A673 (cell line): Measurements from ENCODE around the gene S100A16. TPM values are rescaled to one million over a fixed set of nuclear protein-coding genes. Genes with fewer than 3 reads are reported as not detected.

Experiments used
- BruUV-seq: library from RNA; stranded (reverse); fragments of 400-500 nt; replicated peaks from 2 replicates; lab custom pipeline; 2021; lab: Mats Ljungman, UMichigan
- CTCF ChIA-PET: fragments of 300-600 bp; sonication (Branson Sonifier 250); formaldehyde crosslinking; loops from one replicate; lab custom pipeline; 2022; ENCODE audit warnings: antibody characterized with exemption; lab: Charles Lee
- POLR2A ChIA-PET: fragments of 300-600 bp; sonication (Branson Sonifier 250); formaldehyde crosslinking; loops from one replicate; lab custom pipeline; 2022; ENCODE audit warnings: antibody characterized with exemption; ENCODE audit not compliant: low non-redundant PET; lab: Charles Lee
- DNase-seq: peaks from one replicate; pipeline ENCODE4 v3.0.0-alpha.2; 2015; ENCODE audit warnings: low spot score
- H3K27ac ChIP-seq: fragments of 200-600 bp; sonication (generic); 2 replicates; pipeline ENCODE4 v1.5.1; 2016; ENCODE audit warnings: mixed run types, low read depth, mild to moderate bottlenecking, mixed read lengths, antibody characterized with exemption, low read length; ENCODE audit not compliant: poor library complexity, severe bottlenecking
- H3K27me3 ChIP-seq: fragments of 200-600 bp; sonication (generic); replicated peaks from 2 replicates; pipeline ENCODE4 v1.6.1; 2017; ENCODE audit warnings: mixed run types, low read depth, mild to moderate bottlenecking, mixed read lengths, antibody characterized with exemption, low read length; ENCODE audit not compliant: insufficient read depth, poor library complexity
- H3K36me3 ChIP-seq: fragments of 200-600 bp; sonication (generic); 2 replicates; pipeline ENCODE4 v1.6.1; 2016; ENCODE audit warnings: mixed run types, mild to moderate bottlenecking, mixed read lengths, antibody characterized with exemption, low read length; ENCODE audit not compliant: insufficient read depth, poor library complexity, severe bottlenecking
- H3K4me1 ChIP-seq: fragments of 200-600 bp; sonication (generic); 2 replicates; pipeline ENCODE4 v1.6.1; 2017; ENCODE audit warnings: mixed run types, mild to moderate bottlenecking, mixed read lengths, antibody characterized with exemption, low read length; ENCODE audit not compliant: insufficient read depth, poor library complexity, severe bottlenecking
- H3K4me3 ChIP-seq: fragments of 200-600 bp; sonication (generic); 2 replicates; pipeline ENCODE4 v1.5.1; 2016; ENCODE audit warnings: low read depth, mixed run types, mild to moderate bottlenecking, mixed read lengths, low read length; ENCODE audit not compliant: poor library complexity, severe bottlenecking
- H3K9me3 ChIP-seq: fragments of 200-600 bp; sonication (generic); 2 replicates; pipeline ENCODE4 v1.6.1; 2016; ENCODE audit warnings: mixed run types, low read depth, mild to moderate bottlenecking, mixed read lengths, antibody characterized with exemption, low read length; ENCODE audit not compliant: poor library complexity, severe bottlenecking
- CTCF ChIP-seq: fragments of 300-800, 200-600 bp; sonication (generic); conservative IDR thresholded peaks from 2 replicates; pipeline ENCODE4 v1.5.1; 2017; ENCODE audit warnings: low read depth, mild to moderate bottlenecking, antibody characterized with exemption, low read length, moderate library complexity, mixed read lengths
- EZH2 ChIP-seq: fragments of 200-600 bp; sonication (generic); IDR thresholded peaks from 2 replicates; pipeline ENCODE4 v1.6.1; 2017; ENCODE audit warnings: borderline replicate concordance, low read depth, mild to moderate bottlenecking, mixed read lengths, antibody characterized with exemption, low read length; ENCODE audit not compliant: poor library complexity, severe bottlenecking
- intact Hi-C: fragments of 100-400 bp; cut with micrococcal nuclease; formaldehyde crosslinking; loops from one replicate; pipeline ENCODE4 v1.10.0; 2022; ENCODE audit not compliant: unreplicated experiment
- total RNA-seq: library from RNA; stranded (reverse); gene quantifications from 2 replicates; pipeline ENCODE4 v1.2.3, GENCODE V29; 2021

Gene S100A16
- total RNA-seq, 1 experiment from 2014 or later, result 0.43 TPM

- Histone ChIP-seq H3K4me3 (no peak overlapping the region), H3K27ac (no peak overlapping the region), H3K27me3 (no peaks in the 10 kb centered on the region), H3K9me3 (no peaks in the 10 kb centered on the region), H3K36me3 (no peaks in the 10 kb centered on the region), H3K4me1 (peaks cover 13% of the 10 kb centered on the region)
- TF ChIP-seq EZH2 (no peak), CTCF (no peak)
- no peak for DNase-seq
- intact Hi-C loops, result no loop called here
- ChIA-PET POLR2A (interaction anchor here (0.6 kb wide), 1 partner anchor 16 kb away, joined by 3 read pairs; no protein-coding TSS in a partner anchor), CTCF (no interaction called here)
- no TSS peak for BruUV-seq
These were observed 42.4 kb upstream of the S100A16 start for GRCh38 chr1:153655333-153655732.

GRCh38 chr1:153652805-153653500, 40.0 kb upstream of the S100A16 start:
- Histone ChIP-seq H3K27ac (no peak overlapping the region), H3K4me1 (peaks cover under 1% of the 10 kb centered on the region), H3K36me3 (no peaks in the 10 kb centered on the region), H3K27me3 (no peaks in the 10 kb centered on the region), H3K9me3 (no peaks in the 10 kb centered on the region), H3K4me3 (no peak overlapping the region)
- ChIA-PET CTCF (no interaction called here), POLR2A (no interaction called here)
- TF ChIP-seq EZH2 (no peak), CTCF (no peak)
- BruUV-seq, result no TSS peak
- DNase-seq, result no peak
- intact Hi-C loops, result no loop called here

GRCh38 chr1:153651771-153652170, 38.8 kb upstream of the S100A16 start:
- BruUV-seq, result no TSS peak
- intact Hi-C loops, result no loop called here
- no peak for TF ChIP-seq EZH2
- TF ChIP-seq CTCF, result no peak
- H3K9me3 ChIP-seq, result no peaks in the 10 kb centered on the region
- no peak overlapping the region for H3K27ac ChIP-seq
- CTCF ChIA-PET, result no interaction called here
- no peak for DNase-seq
- no peak overlapping the region for H3K4me3 ChIP-seq
- H3K27me3 ChIP-seq, result no peaks in the 10 kb centered on the region
- H3K4me1 ChIP-seq, result no peaks in the 10 kb centered on the region
- H3K36me3 ChIP-seq, result peaks cover 8% of the 10 kb centered on the region
- POLR2A ChIA-PET, result no interaction called here
